H9 (cell line): Measurements from ENCODE around the gene AGTPBP1. TPM values are rescaled to one million over a fixed set of nuclear protein-coding genes. Genes with fewer than 3 reads are reported as not detected.

Source experiments
- DNase-seq: peaks from one replicate; pipeline ENCODE4 v3.0.0-alpha.2; 2017
- H2AFZ ChIP-seq: one replicate; pipeline ENCODE4 v1.6.1; 2013; ENCODE audit warnings: mild to moderate bottlenecking, low read length, control low read depth, moderate library complexity
- H2AK5ac ChIP-seq: 2 replicates; pipeline ENCODE4 v1.6.1; 2013; ENCODE audit warnings: low read length, control low read depth, mixed read lengths; ENCODE audit not compliant: insufficient read length
- H2BK120ac ChIP-seq: one replicate; pipeline ENCODE4 v1.6.1; 2013; ENCODE audit warnings: low read depth, mild to moderate bottlenecking, low read length, control low read depth, inconsistent platforms; ENCODE audit not compliant: poor library complexity, severe bottlenecking
- H2BK12ac ChIP-seq: 2 replicates; pipeline ENCODE4 v1.6.1; 2013; ENCODE audit warnings: low read length, control low read depth, mixed read lengths, low read depth; ENCODE audit not compliant: insufficient read length
- H2BK15ac ChIP-seq: 2 replicates; pipeline ENCODE4 v1.6.1; 2013; ENCODE audit warnings: low read depth, low read length, control low read depth
- H2BK20ac ChIP-seq: one replicate; pipeline ENCODE4 v1.6.1; 2013; ENCODE audit warnings: low read depth, mild to moderate bottlenecking, low read length, control low read depth, inconsistent platforms; ENCODE audit not compliant: poor library complexity, severe bottlenecking
- H2BK5ac ChIP-seq: 2 replicates; pipeline ENCODE4 v1.6.1; 2013; ENCODE audit warnings: low read length, control low read depth, mixed read lengths; ENCODE audit not compliant: insufficient read length
- H3K14ac ChIP-seq: 2 replicates; pipeline ENCODE4 v1.6.1; 2013; ENCODE audit warnings: low read length, control low read depth; ENCODE audit not compliant: insufficient read depth
- H3K18ac ChIP-seq: 2 replicates; pipeline ENCODE4 v1.6.1; 2013; ENCODE audit warnings: low read depth, mild to moderate bottlenecking, mixed read lengths, low read length, control low read depth; ENCODE audit not compliant: insufficient read length
- H3K23ac ChIP-seq: 2 replicates; pipeline ENCODE4 v1.6.1; 2013; ENCODE audit warnings: low read length, control low read depth, mixed read lengths, low read depth; ENCODE audit not compliant: insufficient read length
- H3K23me2 ChIP-seq: 2 replicates; pipeline ENCODE4 v1.6.1; 2013; ENCODE audit warnings: low read depth, mild to moderate bottlenecking, mixed read lengths, low read length, control low read depth; ENCODE audit not compliant: insufficient read length, poor library complexity, severe bottlenecking
- H3K27ac ChIP-seq: 2 replicates; pipeline ENCODE4 v1.5.1; 2013; ENCODE audit warnings: low read length, control low read depth, mixed read lengths, low read depth; ENCODE audit not compliant: insufficient read length
- H3K27me3 ChIP-seq: 2 replicates; pipeline ENCODE4 v1.6.1; 2013; ENCODE audit warnings: low read length, control low read depth, inconsistent platforms; ENCODE audit not compliant: insufficient read depth
- H3K4ac ChIP-seq: 2 replicates; pipeline ENCODE4 v1.6.1; 2013; ENCODE audit warnings: low read depth, mild to moderate bottlenecking, control low read depth, inconsistent platforms, low read length, moderate library complexity
- H3K4me1 ChIP-seq: 2 replicates; pipeline ENCODE4 v1.6.1; 2013; ENCODE audit warnings: low read length, control low read depth, inconsistent platforms; ENCODE audit not compliant: insufficient read depth
- H3K4me2 ChIP-seq: 2 replicates; pipeline ENCODE4 v1.6.1; 2013; ENCODE audit warnings: low read length, control low read depth, mixed read lengths; ENCODE audit not compliant: insufficient read length, insufficient read depth
- H3K56ac ChIP-seq: 2 replicates; pipeline ENCODE4 v1.6.1; 2013; ENCODE audit warnings: low read depth, mild to moderate bottlenecking, mixed read lengths, low read length, control low read depth; ENCODE audit not compliant: insufficient read length
- H3K79me1 ChIP-seq: 2 replicates; pipeline ENCODE4 v1.6.1; 2013; ENCODE audit warnings: low read depth, mild to moderate bottlenecking, moderate library complexity, low read length, control low read depth, inconsistent platforms; ENCODE audit not compliant: insufficient read depth, poor library complexity, severe bottlenecking
- H3K79me2 ChIP-seq: 2 replicates; pipeline ENCODE4 v1.6.1; 2013; ENCODE audit warnings: low read length, control low read depth, inconsistent platforms; ENCODE audit not compliant: insufficient read depth
- H3K9ac ChIP-seq: 2 replicates; pipeline ENCODE4 v1.6.1; 2013; ENCODE audit warnings: low read length, control low read depth, mixed read lengths; ENCODE audit not compliant: insufficient read length; ENCODE audit errors: extremely low read depth
- H3K9me3 ChIP-seq: one replicate; pipeline ENCODE4 v1.6.1; 2013; ENCODE audit warnings: low read depth, low read length, inconsistent platforms; ENCODE audit not compliant: control insufficient read depth
- H3T11ph ChIP-seq: one replicate; pipeline ENCODE4 v1.6.1; 2013; ENCODE audit warnings: mild to moderate bottlenecking, low read length, control low read depth, inconsistent platforms
- H4K20me1 ChIP-seq: one replicate; pipeline ENCODE4 v1.6.1; 2013; ENCODE audit not compliant: control insufficient read depth, insufficient read length, insufficient read depth
- H4K5ac ChIP-seq: 2 replicates; pipeline ENCODE4 v1.6.1; 2013; ENCODE audit warnings: low read depth, mild to moderate bottlenecking, mixed read lengths, low read length, control low read depth; ENCODE audit not compliant: insufficient read length
- H4K8ac ChIP-seq: replicated peaks from 2 replicates; pipeline ENCODE4 v1.6.1; 2013; ENCODE audit warnings: low read length, control low read depth, mixed read lengths, low read depth; ENCODE audit not compliant: insufficient read length
- H4K91ac ChIP-seq: 2 replicates; pipeline ENCODE4 v1.6.1; 2013; ENCODE audit warnings: low read depth, mild to moderate bottlenecking, moderate library complexity, mixed read lengths, low read length, control low read depth; ENCODE audit not compliant: insufficient read length
- H3K27ac Mint-ChIP-seq, 3 experiments: 2 replicates in 2 of 3; 3 replicates in 1 of 3; pipeline ENCODE4 v1.8.0; 2020 to 2021; ENCODE audit warnings: mixed read lengths in 3 of 3, mild to moderate bottlenecking in 1 of 3, moderate library complexity in 1 of 3
- H3K27me3 Mint-ChIP-seq: 2 replicates; pipeline ENCODE4 v1.8.0; 2021; ENCODE audit warnings: low read depth, mild to moderate bottlenecking, moderate library complexity, mixed read lengths
- H3K36me3 Mint-ChIP-seq, 3 experiments: 2 replicates in 2 of 3; 3 replicates in 1 of 3; pipeline ENCODE4 v1.8.0; 2020 to 2021; ENCODE audit warnings: low read depth in 3 of 3, mixed read lengths in 3 of 3; ENCODE audit not compliant: insufficient read depth in 1 of 3
- H3K4me1 Mint-ChIP-seq, 2 experiments: 2 replicates each; pipeline ENCODE4 v1.8.0; 2020; ENCODE audit warnings: mixed read lengths in 2 of 2
- H3K4me3 Mint-ChIP-seq, 2 experiments: 2 replicates in 1 of 2; 3 replicates in 1 of 2; pipeline ENCODE4 v1.8.0; 2020 to 2021; ENCODE audit warnings: mild to moderate bottlenecking in 2 of 2, mixed read lengths in 2 of 2, moderate library complexity in 1 of 2
- H3K9me3 Mint-ChIP-seq, 2 experiments: 2 replicates in 1 of 2; 3 replicates in 1 of 2; pipeline ENCODE4 v1.8.0; 2020; ENCODE audit warnings: mild to moderate bottlenecking in 2 of 2, mixed read lengths in 2 of 2, moderate library complexity in 1 of 2
- WGBS: extraction: QIAGEN DNeasy Blood & Tissue Kit; methylation state at CpG from one replicate; pipeline ENCODE4 v1.1.7; 2013; ENCODE audit warnings: missing lambda C conversion rate, low lambda C conversion rate, mixed read lengths; ENCODE audit not compliant: insufficient read length; ENCODE audit errors: extremely low coverage; 5-methylcytosine and 5-hydroxymethylcytosine counted together
- total RNA-seq: library from RNA; stranded (reverse); gene quantifications from 2 replicates; pipeline ENCODE4 v1.2.1, GENCODE V29; 2021
- TF ChIP-seq, protein P1 (sequence below): fragments of 200-600 bp; sonication (generic); conservative IDR thresholded peaks from 3 replicates; pipeline ENCODE4 v1.8.0; 2021; ENCODE audit warnings: antibody characterized with exemption, mild to moderate bottlenecking

Gene AGTPBP1
- total RNA-seq, 1 experiment from 2014 or later: 53.1 TPM

DNA sequence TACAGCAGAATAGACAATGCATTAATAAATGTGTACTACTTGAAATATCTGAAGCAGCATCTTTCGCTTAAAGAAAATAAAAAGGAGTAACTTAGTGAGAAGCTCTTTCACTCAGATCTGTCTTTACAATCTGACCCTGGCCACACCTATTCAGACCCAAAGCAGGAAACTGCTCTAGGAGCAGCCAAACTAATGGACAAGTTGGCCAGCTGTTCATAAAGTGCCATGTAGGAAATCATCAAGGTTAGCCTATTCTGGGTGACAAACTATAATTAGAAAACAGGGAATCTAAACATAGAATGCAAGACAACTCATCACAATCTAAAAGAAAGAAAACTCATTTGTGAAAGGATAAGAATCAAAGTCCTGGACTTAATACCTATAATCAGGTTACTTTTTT, 101.3 kb downstream of the AGTPBP1 start:
- H2BK5ac ChIP-seq: no peak overlapping the region
- H2AK5ac ChIP-seq: no peak overlapping the region
- no peak overlapping the region for H4K91ac ChIP-seq
- H3K79me2 ChIP-seq: no peaks in the 10 kb centered on the region
- Mint-ChIP-seq H3K27me3 (no peaks in the 10 kb centered on the region), H3K27ac (no peak overlapping the region), H3K9me3 (no peaks in the 10 kb centered on the region), H3K36me3 (peaks cover 4 to 16% (median 11%) of the 10 kb centered on the region in 3 experiments; a peak in 6 of 7 replicates), H3K4me1 (peaks cover 2 to 3% of the 10 kb centered on the region in 2 experiments; a peak in 2 of 4 replicates), H3K4me3 (no peak overlapping the region)
- H3K27me3 ChIP-seq: no peaks in the 10 kb centered on the region
- H3K79me1 ChIP-seq: no peaks in the 10 kb centered on the region
- no peak overlapping the region for H3K56ac ChIP-seq
- TF ChIP-seq, protein P1, sequence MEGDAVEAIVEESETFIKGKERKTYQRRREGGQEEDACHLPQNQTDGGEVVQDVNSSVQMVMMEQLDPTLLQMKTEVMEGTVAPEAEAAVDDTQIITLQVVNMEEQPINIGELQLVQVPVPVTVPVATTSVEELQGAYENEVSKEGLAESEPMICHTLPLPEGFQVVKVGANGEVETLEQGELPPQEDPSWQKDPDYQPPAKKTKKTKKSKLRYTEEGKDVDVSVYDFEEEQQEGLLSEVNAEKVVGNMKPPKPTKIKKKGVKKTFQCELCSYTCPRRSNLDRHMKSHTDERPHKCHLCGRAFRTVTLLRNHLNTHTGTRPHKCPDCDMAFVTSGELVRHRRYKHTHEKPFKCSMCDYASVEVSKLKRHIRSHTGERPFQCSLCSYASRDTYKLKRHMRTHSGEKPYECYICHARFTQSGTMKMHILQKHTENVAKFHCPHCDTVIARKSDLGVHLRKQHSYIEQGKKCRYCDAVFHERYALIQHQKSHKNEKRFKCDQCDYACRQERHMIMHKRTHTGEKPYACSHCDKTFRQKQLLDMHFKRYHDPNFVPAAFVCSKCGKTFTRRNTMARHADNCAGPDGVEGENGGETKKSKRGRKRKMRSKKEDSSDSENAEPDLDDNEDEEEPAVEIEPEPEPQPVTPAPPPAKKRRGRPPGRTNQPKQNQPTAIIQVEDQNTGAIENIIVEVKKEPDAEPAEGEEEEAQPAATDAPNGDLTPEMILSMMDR: no peak
- H2AFZ ChIP-seq: no peak overlapping the region
- no peak overlapping the region for H3T11ph ChIP-seq
- no peak overlapping the region for H2BK120ac ChIP-seq
- DNase-seq: no peak
- H2BK20ac ChIP-seq: no peak overlapping the region
- no peaks in the 10 kb centered on the region for H4K20me1 ChIP-seq
- no peaks in the 10 kb centered on the region for H3K23me2 ChIP-seq
- no peak overlapping the region for H3K9ac ChIP-seq
- H3K18ac ChIP-seq: no peak overlapping the region
- no peak overlapping the region for H2BK12ac ChIP-seq
- no peak overlapping the region for H3K4ac ChIP-seq
- H3K4me1 ChIP-seq: no peaks in the 10 kb centered on the region
- no peak overlapping the region for H3K23ac ChIP-seq
- no peak overlapping the region for H3K4me2 ChIP-seq
- WGBS: no CpG with 5 or more reads among the region's 1 CpG
- no peak overlapping the region for H4K8ac ChIP-seq
- H2BK15ac ChIP-seq: no peak overlapping the region
- no peaks in the 10 kb centered on the region for H3K9me3 ChIP-seq
- no peak overlapping the region for H3K14ac ChIP-seq
- H3K27ac ChIP-seq: no peak overlapping the region
- H4K5ac ChIP-seq: no peak overlapping the region
